HUES6 (cell line): ENCODE data around the gene HDAC10.

Experiments
- H3K27ac ChIP-seq: 2 replicates; pipeline ENCODE4 v1.7.0; 2013; ENCODE audit warnings: low read depth, mild to moderate bottlenecking, low read length, inconsistent platforms
- H3K27me3 ChIP-seq: 2 replicates; pipeline ENCODE4 v1.6.1; 2013; ENCODE audit warnings: low read length; ENCODE audit not compliant: control insufficient read depth, insufficient read depth
- H3K36me3 ChIP-seq: 2 replicates; pipeline ENCODE4 v1.6.1; 2013; ENCODE audit warnings: low read length; ENCODE audit not compliant: control insufficient read depth, insufficient read depth
- H3K4me1 ChIP-seq: 2 replicates; pipeline ENCODE4 v1.6.1; 2013; ENCODE audit warnings: low read length; ENCODE audit not compliant: control insufficient read depth, insufficient read depth
- H3K4me3 ChIP-seq: 2 replicates; pipeline ENCODE4 v1.5.1; 2013; ENCODE audit warnings: low read depth, low read length
- H3K9ac ChIP-seq: one replicate; pipeline ENCODE4 v1.6.1; 2013; ENCODE audit warnings: mild to moderate bottlenecking, low read length
- H3K9me3 ChIP-seq: 2 replicates; pipeline ENCODE4 v1.6.1; 2013; ENCODE audit warnings: low read depth, low read length; ENCODE audit not compliant: control insufficient read depth, insufficient read depth

Gene HDAC10

DNA sequence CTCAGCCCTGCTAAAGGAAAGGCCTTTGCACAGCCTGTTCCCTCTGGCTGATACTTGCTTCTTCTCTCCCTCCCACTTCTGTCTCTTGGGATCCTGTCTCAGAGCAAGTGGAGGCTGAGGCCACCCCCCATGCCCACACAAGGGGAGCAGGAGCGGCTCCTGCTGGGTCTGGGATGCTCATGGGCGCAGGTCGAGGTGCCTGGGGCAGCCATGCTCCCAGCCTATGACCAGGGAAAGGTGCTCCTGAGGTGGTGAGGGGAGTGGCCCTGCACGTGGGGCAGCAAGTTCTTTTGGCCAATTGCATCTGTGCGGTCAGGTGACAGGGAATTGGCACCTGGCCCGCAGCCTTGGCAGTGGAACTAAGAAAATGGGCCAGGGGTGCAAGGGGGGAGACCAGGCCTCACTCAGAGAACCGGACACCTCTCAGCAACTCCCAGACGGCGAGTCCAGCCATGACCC is 17.6 kb upstream of the HDAC10 start:
- Histone ChIP-seq H3K27me3 (peaks cover 83% of the 10 kb centered on the region), H3K4me3 (no peak overlapping the region)

DNA sequence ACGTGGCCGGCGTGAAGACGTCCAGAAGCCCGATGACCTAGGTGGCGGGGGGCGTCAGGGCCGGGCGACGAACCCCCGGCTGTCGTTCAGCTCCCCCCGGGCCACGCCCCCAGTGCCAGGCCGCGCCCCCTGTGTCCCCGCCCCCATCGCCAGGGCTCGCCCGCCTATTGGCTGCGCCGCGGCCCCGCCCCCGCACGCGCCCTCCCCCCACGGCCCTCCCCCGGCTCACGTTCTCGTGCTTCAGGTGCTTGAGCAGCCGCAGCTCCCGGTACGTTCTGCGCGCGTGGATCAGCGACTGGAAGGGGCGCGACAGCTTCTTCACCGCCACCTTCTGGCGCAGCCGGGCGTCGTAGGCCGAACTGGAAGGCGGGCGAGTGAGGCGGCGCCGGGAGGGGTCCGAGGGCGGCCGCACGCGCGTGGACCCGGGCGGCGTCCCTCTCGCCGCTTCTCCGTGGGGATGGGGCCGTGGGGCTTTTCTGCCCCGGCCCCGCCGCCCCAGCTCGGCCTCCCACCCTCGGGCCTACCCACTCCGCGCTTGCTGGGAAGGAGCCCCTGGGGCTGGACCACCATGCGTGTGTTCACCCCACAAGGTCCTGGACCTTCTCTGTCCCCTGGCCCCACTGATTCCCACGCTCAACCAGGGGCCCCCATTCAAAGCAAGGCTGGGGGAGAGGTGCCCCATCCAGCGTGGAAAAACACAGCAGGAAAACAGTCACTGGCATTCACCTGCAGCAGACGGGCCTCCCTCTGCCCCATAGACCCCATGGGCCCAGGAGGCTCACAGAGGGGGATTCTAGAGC is 16.7 kb upstream of the HDAC10 start:
- H3K9ac ChIP-seq = no peak overlapping the region
- no peak overlapping the region for H3K27ac ChIP-seq
- peaks cover 21% of the 10 kb centered on the region for H3K4me1 ChIP-seq
- no peaks in the 10 kb centered on the region for H3K9me3 ChIP-seq
- H3K27me3 ChIP-seq = peaks cover 91% of the 10 kb centered on the region
- H3K4me3 ChIP-seq = peak overlapping the region; percentile 56
- H3K36me3 ChIP-seq = no peaks in the 10 kb centered on the region

More for the DNA sequence above, 17.6 kb upstream of the HDAC10 start:
- H3K4me1 ChIP-seq = peaks cover 16% of the 10 kb centered on the region
- H3K27ac ChIP-seq = no peak overlapping the region
- H3K9ac ChIP-seq = no peak overlapping the region
- H3K36me3 ChIP-seq = no peaks in the 10 kb centered on the region
- H3K9me3 ChIP-seq = no peaks in the 10 kb centered on the region

DNA sequence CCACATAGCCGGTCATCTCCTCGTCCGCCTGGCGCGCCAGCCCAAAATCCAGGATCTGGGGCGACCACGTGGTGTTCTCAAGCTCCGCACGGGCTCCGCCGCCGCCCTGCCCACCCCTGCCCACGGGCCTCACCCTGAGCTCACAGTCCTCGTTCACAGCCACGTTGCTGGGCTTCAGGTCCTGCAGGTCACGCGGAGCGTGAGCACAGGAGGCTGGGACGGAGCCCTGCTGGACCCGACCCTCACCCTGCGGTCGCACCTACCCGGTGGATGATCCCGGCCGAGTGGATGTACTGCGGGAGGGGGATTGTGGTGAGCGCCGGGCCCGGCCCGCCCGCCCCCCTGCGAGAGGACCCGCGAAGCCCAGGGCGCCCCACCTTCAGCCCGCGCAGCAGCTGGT is 15.9 kb upstream of the HDAC10 start:
- Histone ChIP-seq H3K27ac (no peak overlapping the region), H3K4me3 (peak overlapping the region; percentile 56), H3K4me1 (peaks cover 25% of the 10 kb centered on the region), H3K27me3 (peaks cover 93% of the 10 kb centered on the region), H3K9me3 (no peaks in the 10 kb centered on the region), H3K36me3 (no peaks in the 10 kb centered on the region), H3K9ac (no peak overlapping the region)

- H3K9ac ChIP-seq = no peak overlapping the region
- no peaks in the 10 kb centered on the region for H3K9me3 ChIP-seq
- H3K4me1 ChIP-seq = peaks cover 20% of the 10 kb centered on the region
- no peak overlapping the region for H3K4me3 ChIP-seq
- peaks cover 89% of the 10 kb centered on the region for H3K27me3 ChIP-seq
- H3K36me3 ChIP-seq = no peaks in the 10 kb centered on the region
- no peak overlapping the region for H3K27ac ChIP-seq
Observed at GRCh38 chr22:50264946-50265669, 14.0 kb upstream of the HDAC10 start.

DNA sequence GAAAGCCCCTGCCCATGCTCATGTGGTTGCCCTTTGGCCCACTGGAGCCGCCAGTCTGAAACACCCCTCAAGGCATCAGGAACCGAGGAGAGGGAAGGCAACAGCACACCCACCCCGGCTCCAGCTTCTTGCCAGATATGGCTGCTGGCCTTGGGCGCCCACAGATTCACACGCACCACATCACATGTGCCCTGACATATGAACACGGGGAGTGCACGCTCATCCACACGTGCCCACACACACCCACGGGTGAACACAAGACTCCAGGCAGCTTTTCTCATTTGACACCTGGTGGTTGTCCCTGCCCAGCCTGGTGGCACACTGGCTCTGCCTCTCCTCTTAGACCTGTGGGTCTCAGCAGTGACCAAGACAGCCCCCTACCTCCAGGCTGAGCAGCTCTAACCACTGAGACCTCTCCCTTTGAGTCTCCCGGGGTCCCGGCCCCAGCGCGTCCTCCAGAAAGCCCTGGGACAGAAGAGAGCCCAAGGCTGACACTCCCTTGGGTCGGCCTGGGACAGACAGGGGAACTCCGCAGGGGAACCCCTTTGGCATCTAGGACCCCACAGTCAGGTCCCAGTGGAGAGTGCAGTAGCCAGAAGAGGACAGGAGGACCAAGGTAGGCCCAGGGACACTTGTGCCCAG is 13.2 kb upstream of the HDAC10 start:
- Histone ChIP-seq H3K36me3 (no peaks in the 10 kb centered on the region), H3K9ac (no peak overlapping the region), H3K4me3 (no peak overlapping the region), H3K4me1 (peaks cover 14% of the 10 kb centered on the region), H3K27me3 (peaks cover 82% of the 10 kb centered on the region), H3K9me3 (no peaks in the 10 kb centered on the region), H3K27ac (no peak overlapping the region)

DNA sequence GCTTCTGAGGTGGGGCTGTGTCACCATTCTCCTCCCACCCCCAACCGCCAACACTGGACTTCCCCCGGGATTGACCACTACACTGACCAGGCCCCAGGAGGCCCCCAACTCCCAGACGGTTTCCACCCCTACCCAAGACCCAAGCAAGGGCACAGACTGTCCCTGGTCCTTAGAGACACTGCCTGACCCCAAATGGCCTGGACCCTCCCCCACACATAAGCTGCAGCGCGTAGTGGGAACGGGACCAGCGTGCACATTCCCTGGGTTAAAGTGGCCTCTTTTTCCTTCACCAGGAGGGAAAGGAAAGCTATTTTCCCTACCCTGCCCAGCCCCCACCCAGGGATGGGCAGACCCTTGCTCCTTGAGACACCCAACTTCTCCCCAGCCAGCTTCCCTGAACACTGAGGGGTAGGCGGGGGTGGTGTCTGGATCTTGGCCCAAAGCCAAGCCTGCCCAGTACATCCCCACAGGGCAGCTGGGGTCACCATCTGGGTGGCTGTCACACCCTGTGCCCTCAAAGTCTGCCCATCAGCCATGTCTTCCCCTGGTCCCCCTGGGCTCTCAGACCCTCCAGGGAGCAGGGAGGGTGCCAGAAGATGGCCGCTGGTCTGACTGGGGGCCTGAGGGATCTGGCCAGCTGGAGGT is 12.0 kb upstream of the HDAC10 start:
- H3K9me3 ChIP-seq = no peaks in the 10 kb centered on the region
- H3K36me3 ChIP-seq = no peaks in the 10 kb centered on the region
- peaks cover 14% of the 10 kb centered on the region for H3K4me1 ChIP-seq
- H3K9ac ChIP-seq = no peak overlapping the region
- H3K27me3 ChIP-seq = peaks cover 70% of the 10 kb centered on the region
- H3K27ac ChIP-seq = no peak overlapping the region
- no peak overlapping the region for H3K4me3 ChIP-seq

DNA sequence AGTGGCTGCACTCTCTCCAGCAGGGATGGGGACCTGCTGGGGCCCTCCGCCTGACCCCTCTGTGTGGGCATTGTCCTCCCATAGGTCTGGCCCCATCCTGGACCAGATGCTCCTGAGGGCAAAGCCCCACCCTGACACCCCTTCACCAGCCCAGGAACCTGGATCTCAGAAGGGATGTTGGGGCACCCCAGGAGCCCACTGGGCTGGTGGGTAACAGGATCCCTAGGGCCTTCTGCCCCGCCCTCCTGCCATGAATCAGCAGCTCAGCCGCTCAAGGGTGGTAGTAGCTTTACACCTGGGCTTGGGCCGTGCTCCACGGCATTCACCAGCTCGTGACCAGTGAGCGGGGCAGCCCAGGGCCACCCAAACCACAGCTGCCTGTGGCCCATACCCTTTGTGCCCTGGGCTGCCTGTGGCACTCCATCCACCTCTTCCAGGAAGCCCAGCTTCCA is 11.4 kb upstream of the HDAC10 start:
- H3K9ac ChIP-seq = no peak overlapping the region
- H3K27me3 ChIP-seq = peaks cover 65% of the 10 kb centered on the region
- H3K4me1 ChIP-seq = peaks cover 14% of the 10 kb centered on the region
- H3K27ac ChIP-seq = no peak overlapping the region
- no peak overlapping the region for H3K4me3 ChIP-seq
- H3K9me3 ChIP-seq = no peaks in the 10 kb centered on the region
- no peaks in the 10 kb centered on the region for H3K36me3 ChIP-seq

- Histone ChIP-seq H3K27me3 (peaks cover 59% of the 10 kb centered on the region), H3K27ac (no peak within 1 kb of the TSS), H3K9ac (peak within 1 kb of the TSS; percentile 55), H3K36me3 (peaks cover 5% of the 10 kb centered on the region; the same call in 1 of the 2 replicates), H3K9me3 (no peaks in the 10 kb centered on the region), H3K4me1 (peaks cover 14% of the 10 kb centered on the region), H3K4me3 (peak within 1 kb of the TSS; percentile 77)
Observed at GRCh38 chr22:50261615-50262459, 10.8 kb upstream of the HDAC10 start, which contains the start of gene MAPK12. Gene MAPK12 (minus strand): TSS chr22:50261683. CDS start chr22:50261509, 174 bp downstream.

DNA sequence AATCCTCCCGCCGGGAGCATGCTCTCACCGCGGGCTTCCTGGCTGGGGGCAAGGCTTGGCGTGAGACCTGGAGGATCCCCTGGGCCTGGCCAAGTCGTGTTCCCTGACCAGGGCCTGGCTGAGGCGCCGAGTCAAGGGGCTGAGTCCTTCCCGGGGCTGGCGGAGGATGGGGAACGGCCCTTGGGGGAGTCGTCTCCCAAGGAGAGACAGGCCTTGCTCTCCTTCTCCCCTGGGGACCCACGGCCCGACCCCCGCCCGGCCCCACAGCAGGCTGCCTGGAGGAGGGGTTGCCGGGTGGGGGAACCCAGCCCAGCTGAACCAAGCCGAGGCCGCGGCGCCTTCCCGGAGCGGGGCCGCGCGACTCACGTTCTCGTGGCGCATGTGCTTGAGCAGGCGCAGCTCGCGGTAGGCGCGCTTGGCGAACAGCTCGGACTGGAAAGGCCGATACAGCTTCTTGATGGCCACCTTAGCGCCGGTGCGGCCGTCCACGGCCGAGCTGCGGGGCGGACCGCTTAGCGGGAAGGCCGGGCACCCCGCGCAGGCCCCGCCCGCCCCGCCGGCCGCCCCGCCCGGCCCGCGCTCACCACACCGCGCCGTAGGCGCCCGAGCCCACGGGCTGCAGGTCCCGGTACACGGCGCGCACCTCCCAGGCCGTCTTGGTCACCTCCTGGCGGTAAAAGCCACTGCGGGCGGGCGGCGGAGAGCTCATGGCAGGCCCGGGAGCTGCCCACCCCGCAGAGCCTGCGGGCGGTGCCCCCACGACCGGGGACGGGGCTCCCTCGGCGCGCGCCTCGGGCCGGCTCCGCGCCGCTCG is 9.9 kb upstream of the HDAC10 start:
- Histone ChIP-seq H3K36me3 (peaks cover 7% of the 10 kb centered on the region; the same call in 1 of the 2 replicates), H3K4me3 (peak overlapping the region; percentile 77), H3K27ac (no peak overlapping the region), H3K27me3 (peaks cover 50% of the 10 kb centered on the region), H3K9me3 (no peaks in the 10 kb centered on the region), H3K9ac (peak overlapping the region; percentile 55), H3K4me1 (peaks cover 14% of the 10 kb centered on the region)
